OCI-LY3 (cell line): ENCODE results near the gene ADPRM.

Experiments used
- H2AFZ ChIP-seq: fragments of 200-600, 300-600 bp; shearing (Covaris generic); 2 replicates; pipeline ENCODE4 v1.6.0; 2014; ENCODE audit warnings: antibody characterized with exemption, low read depth, low read length
- H3K27ac ChIP-seq: fragments of 200-600, 300-600 bp; sonication (generic); 2 replicates; pipeline ENCODE4 v1.5.1; 2014; ENCODE audit warnings: mild to moderate bottlenecking, low read length, moderate library complexity, mixed read lengths
- H3K27me3 ChIP-seq: fragments of 200-600, 300-600 bp; sonication (generic); 2 replicates; pipeline ENCODE4 v1.6.1; 2014; ENCODE audit warnings: low read depth, low read length, mixed read lengths
- H3K36me3 ChIP-seq: fragments of 200-600, 300-600 bp; sonication (generic); replicated peaks from 2 replicates; pipeline ENCODE3; 2014; ENCODE audit warnings: low read depth, low read length, mixed read lengths
- H3K4me1 ChIP-seq: fragments of 300-600, 200-600 bp; sonication (generic); 2 replicates; pipeline ENCODE4 v1.6.1; 2014; ENCODE audit warnings: low read length, mixed read lengths
- H3K4me2 ChIP-seq: fragments of 200-600, 300-600 bp; sonication (generic); 2 replicates; pipeline ENCODE4 v1.6.1; 2014; ENCODE audit warnings: low read length, mixed read lengths
- H3K4me3 ChIP-seq: fragments of 300-600, 200-600 bp; sonication (generic); 2 replicates; pipeline ENCODE4 v1.5.1; 2014; ENCODE audit warnings: antibody characterized with exemption, mild to moderate bottlenecking, low read length, moderate library complexity
- H3K79me2 ChIP-seq: fragments of 300-600, 200-600 bp; shearing (Covaris generic); 2 replicates; pipeline ENCODE4 v1.6.1; 2014; ENCODE audit warnings: mild to moderate bottlenecking, low read length, mixed read lengths
- H3K9ac ChIP-seq: fragments of 300-600, 200-600 bp; shearing (Covaris generic); 2 replicates; pipeline ENCODE4 v1.6.0; 2014; ENCODE audit warnings: mild to moderate bottlenecking, low read length, moderate library complexity
- H3K9me3 ChIP-seq: fragments of 200-600, 300-600 bp; shearing (Covaris generic); 2 replicates; pipeline ENCODE4 v1.6.1; 2014; ENCODE audit warnings: low read length, mixed read lengths; ENCODE audit not compliant: insufficient read depth
- H4K20me1 ChIP-seq: fragments of 200-600, 300-600 bp; sonication (generic); 2 replicates; pipeline ENCODE4 v1.6.1; 2016; ENCODE audit warnings: low read length, mixed read lengths; ENCODE audit not compliant: insufficient read depth
- EZH2phosphoT487 ChIP-seq: fragments of 200-600 bp; shearing (Covaris generic); IDR thresholded peaks from 2 replicates; pipeline ENCODE4 v1.6.1; 2018; ENCODE audit warnings: antibody characterized with exemption, mixed run types, low read depth
- TF ChIP-seq, protein P1 (sequence below): fragments of 200-600, 300-600 bp; sonication (generic); IDR thresholded peaks from 2 replicates; pipeline ENCODE4 v1.5.1; 2014; ENCODE audit warnings: antibody characterized with exemption, low read length, low read depth

Gene ADPRM

GRCh38 chr17:10757067-10757466, 59.7 kb downstream of the ADPRM start:
- no peak overlapping the region for H3K4me3 ChIP-seq
- H3K36me3 ChIP-seq = no peaks in the 10 kb centered on the region
- H3K4me1 ChIP-seq = no peaks in the 10 kb centered on the region
- H2AFZ ChIP-seq = no peak overlapping the region
- no peak overlapping the region for H3K27ac ChIP-seq
- no peaks in the 10 kb centered on the region for H3K9me3 ChIP-seq
- no peak overlapping the region for H3K4me2 ChIP-seq
- H3K9ac ChIP-seq = no peak overlapping the region
- H4K20me1 ChIP-seq = no peaks in the 10 kb centered on the region
- TF ChIP-seq, protein P1, sequence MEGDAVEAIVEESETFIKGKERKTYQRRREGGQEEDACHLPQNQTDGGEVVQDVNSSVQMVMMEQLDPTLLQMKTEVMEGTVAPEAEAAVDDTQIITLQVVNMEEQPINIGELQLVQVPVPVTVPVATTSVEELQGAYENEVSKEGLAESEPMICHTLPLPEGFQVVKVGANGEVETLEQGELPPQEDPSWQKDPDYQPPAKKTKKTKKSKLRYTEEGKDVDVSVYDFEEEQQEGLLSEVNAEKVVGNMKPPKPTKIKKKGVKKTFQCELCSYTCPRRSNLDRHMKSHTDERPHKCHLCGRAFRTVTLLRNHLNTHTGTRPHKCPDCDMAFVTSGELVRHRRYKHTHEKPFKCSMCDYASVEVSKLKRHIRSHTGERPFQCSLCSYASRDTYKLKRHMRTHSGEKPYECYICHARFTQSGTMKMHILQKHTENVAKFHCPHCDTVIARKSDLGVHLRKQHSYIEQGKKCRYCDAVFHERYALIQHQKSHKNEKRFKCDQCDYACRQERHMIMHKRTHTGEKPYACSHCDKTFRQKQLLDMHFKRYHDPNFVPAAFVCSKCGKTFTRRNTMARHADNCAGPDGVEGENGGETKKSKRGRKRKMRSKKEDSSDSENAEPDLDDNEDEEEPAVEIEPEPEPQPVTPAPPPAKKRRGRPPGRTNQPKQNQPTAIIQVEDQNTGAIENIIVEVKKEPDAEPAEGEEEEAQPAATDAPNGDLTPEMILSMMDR = no peak
- TF ChIP-seq EZH2phosphoT487 = no peak
- no peaks in the 10 kb centered on the region for H3K79me2 ChIP-seq
- H3K27me3 ChIP-seq = no peaks in the 10 kb centered on the region

DNA sequence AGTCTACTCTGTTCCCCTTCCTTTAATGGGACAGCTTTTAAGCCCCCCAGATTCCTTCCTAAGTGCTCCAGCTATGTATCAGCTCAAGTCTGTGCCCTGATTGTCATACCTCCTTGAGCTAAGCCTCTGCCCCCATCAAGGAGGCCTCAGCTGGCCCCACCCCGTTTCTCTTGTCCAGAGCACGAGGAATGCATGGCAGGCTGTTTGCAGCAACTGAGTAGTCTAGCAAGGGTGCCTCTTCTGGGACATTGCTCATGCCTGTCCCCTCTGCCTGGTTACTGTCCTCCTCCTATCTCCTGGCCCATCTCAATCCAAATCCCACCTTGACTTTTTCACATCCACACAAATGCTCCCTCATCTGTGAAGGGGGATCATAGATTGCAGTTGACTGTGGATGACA, 60.3 kb downstream of the ADPRM start:
- no peak overlapping the region for H3K4me2 ChIP-seq
- no peaks in the 10 kb centered on the region for H3K4me1 ChIP-seq
- H3K79me2 ChIP-seq = no peaks in the 10 kb centered on the region
- H4K20me1 ChIP-seq = no peaks in the 10 kb centered on the region
- H3K9me3 ChIP-seq = no peaks in the 10 kb centered on the region
- no peak overlapping the region for H2AFZ ChIP-seq
- no peaks in the 10 kb centered on the region for H3K36me3 ChIP-seq
- H3K9ac ChIP-seq = no peak overlapping the region
- H3K27ac ChIP-seq = no peak overlapping the region
- H3K27me3 ChIP-seq = no peaks in the 10 kb centered on the region
- H3K4me3 ChIP-seq = no peak overlapping the region
- no peak for TF ChIP-seq EZH2phosphoT487
- TF ChIP-seq, protein P1 = no peak

- Histone ChIP-seq H3K4me1 (no peaks in the 10 kb centered on the region), H3K27me3 (no peaks in the 10 kb centered on the region), H3K79me2 (no peaks in the 10 kb centered on the region), H3K4me2 (no peak overlapping the region), H3K27ac (no peak overlapping the region), H3K36me3 (no peaks in the 10 kb centered on the region), H3K4me3 (no peak overlapping the region), H4K20me1 (no peaks in the 10 kb centered on the region), H2AFZ (no peak overlapping the region), H3K9ac (no peak overlapping the region), H3K9me3 (no peaks in the 10 kb centered on the region)
- TF ChIP-seq EZH2phosphoT487 = no peak
- TF ChIP-seq, protein P1 = no peak
Measured at GRCh38 chr17:10758062-10758461, 60.7 kb downstream of the ADPRM start.
